SW480 (cell line): ENCODE results near the gene UQCRC2.
"Not testable (repeated sequence)": the region's sequence is repeated elsewhere in the genome, so short reads cannot be mapped to it uniquely, and the experiment has no call there.

Experiments
- DNase-seq: peaks from one replicate; pipeline ENCODE4 v3.0.0-alpha.2; 2016; ENCODE audit warnings: low spot score

Gene UQCRC2

DNA sequence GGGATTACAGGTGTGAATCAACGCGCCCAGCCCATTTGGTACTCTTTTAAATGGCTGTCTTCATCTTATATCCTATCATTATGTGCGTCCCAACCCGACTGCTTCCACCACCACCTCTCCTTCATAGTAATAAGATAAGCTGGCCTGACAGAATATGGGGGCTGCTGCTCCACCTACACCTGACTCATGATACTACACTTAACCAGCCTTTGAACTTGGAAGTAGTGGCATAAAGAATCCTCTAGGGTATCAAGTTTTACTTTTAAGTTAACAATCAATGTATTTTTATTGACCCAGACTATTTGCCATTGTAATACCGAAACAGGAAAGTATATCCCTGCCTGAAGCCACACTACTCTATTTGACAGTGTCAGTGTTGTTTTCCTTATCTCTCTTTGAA, 28.9 kb downstream of the UQCRC2 start:
- DNase-seq: no peak

DNA sequence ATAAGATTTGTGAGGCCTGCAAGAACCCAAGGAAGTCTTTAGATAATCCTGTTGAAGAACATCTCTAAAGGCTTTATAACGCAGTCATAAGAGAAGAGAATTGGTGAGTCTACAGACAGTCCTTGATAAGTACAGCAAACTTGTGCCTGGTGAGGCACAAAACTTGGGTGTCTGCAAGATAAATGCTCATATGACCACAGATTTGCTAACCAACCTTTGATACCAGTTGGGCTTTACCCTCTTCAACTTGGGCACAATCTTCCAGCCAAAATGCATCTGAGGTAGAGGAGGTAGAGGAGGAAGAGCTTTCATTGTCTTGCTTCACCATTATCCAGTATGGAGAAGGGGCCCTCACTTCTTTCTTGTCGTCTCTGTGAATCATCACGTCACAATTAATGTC, 30.9 kb downstream of the UQCRC2 start:
- DNase-seq: no peak

GRCh38 chr16:21985524-21985923, 32.4 kb downstream of the UQCRC2 start:
- no peak for DNase-seq

- no peak for DNase-seq
Measured at GRCh38 chr16:21986692-21987246, 33.6 kb downstream of the UQCRC2 start.

DNA sequence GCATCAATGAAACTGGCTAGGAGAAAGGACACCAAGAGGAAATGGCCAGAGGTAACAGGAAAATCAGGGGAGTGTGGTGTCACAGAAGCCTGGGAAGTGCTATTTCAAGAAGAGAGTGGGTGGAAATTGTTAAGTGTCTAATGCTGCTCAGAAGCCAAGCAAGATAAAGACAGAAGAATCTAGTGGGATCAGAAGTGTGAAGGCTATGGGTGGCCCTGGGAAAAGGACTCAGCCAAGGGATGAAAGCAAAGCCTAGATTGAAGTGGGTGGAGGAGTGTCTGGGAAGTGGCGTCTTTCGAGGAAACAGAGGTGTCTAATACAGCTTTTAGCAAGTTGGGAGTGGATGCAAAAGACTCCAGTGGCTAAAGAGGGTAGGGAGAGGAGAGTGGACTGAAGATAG, 34.3 kb downstream of the UQCRC2 start:
- no peak for DNase-seq

GRCh38 chr16:21989133-21989532, 36.0 kb downstream of the UQCRC2 start:
- no peak for DNase-seq

- no peak for DNase-seq
Measured at GRCh38 chr16:21989751-21990150, 36.6 kb downstream of the UQCRC2 start.

- DNase-seq: no peak
Measured at GRCh38 chr16:21990381-21990944, 37.3 kb downstream of the UQCRC2 start.

DNA sequence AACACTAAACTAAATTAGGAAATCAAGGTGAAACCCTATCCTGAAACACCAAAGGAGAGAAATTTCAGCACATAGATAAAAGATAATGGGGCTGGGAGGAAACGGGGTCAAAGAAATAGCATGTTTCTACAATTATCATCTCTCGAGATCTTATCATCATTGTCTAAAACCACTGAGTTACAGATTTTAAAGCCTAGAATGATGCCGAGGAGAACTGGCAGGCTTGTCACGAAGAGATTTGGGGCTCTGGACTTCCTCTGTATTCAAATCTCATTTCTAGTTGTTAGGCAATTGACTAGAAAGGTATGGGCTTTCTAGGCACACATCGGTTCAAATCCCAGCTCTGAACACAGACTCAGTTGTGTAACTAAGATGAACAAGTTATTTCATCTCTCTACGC, 38.5 kb downstream of the UQCRC2 start:
- no peak for DNase-seq

GRCh38 chr16:21994856-21995465, 41.8 kb downstream of the UQCRC2 start:
- no peak for DNase-seq

- no peak for DNase-seq
Measured at GRCh38 chr16:21996923-21997696, 43.9 kb downstream of the UQCRC2 start.

DNA sequence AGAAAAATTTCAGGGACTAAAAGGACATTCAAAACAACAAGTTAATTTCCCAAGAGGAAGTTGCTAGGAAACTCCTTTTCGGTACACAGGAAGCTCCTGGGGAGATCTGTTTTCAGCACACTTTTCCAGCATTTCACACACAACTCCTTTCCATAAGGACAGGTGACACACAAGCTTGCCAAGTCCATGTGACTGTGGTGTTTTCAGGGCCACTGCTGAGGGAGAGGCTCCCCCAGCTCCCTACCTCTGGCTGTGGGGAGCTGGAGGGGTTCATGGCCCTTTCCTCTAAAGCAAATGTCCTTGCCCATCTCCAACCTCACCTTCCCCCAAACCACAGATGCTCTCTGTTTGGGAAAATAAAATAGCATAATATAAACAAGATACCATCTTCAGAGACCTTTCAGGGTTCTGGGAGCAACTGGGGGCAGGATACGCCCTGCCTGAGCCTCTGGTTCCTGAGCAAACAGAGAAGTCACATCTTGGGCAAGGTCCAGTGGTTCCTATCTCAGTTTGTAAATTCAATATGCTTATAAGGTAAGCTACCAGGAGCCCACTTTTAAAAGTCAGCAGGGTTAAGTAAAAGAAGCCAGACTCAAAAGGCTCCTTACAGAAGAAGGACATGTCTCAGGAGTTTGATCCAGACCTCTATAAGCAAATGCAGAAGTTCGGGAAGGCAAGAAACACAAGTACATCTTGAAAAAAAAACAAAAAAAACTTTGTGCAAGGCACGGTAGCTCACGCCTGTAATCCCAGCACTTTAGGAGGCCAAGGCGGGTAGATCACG, 44.7 kb downstream of the UQCRC2 start:
- DNase-seq: no peak

GRCh38 chr16:22001591-22001990, 48.4 kb downstream of the UQCRC2 start:
- DNase-seq: no peak

DNA sequence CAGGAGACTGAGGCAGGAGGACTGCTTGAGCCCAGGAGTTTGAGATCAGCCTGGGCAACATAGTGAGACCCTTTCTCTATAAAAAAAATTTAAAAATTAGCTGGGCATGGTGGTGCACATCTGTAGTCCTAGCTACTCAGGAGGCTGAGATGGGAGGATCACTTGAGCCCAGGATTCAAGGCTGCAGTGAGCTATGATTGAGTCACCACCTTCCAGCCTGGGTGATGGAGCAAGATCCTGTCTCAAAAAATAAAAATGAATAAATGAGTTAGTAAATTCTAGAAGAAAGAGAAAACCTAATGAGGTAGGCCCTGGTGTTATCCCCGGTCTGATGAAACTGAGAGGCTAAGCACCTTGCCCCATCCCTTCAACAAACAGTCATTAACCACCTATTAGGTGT, 48.9 kb downstream of the UQCRC2 start:
- not testable (repeated sequence) for DNase-seq

- no peak for DNase-seq
Measured at GRCh38 chr16:22003195-22003594, 50.0 kb downstream of the UQCRC2 start.

DNA sequence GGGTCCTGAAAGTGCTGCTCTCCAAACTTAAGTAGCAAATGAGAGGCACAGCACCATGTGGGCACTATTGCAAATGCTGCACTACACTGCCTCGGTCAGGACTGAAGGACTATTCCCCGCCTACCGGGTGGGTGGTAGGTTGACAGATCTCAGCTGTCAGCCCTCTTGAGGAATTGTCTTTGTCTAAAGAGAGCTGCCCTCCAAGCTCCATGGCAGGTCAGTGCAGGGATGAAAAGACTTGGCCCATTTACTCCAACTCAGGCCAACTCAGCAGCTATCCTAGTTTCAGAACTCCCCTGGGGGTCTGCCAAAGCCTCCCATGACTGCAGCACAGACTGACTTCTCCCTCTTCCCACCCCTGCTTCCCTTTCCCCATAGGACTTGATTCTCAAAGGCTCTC, 51.2 kb downstream of the UQCRC2 start:
- no peak for DNase-seq

DNA sequence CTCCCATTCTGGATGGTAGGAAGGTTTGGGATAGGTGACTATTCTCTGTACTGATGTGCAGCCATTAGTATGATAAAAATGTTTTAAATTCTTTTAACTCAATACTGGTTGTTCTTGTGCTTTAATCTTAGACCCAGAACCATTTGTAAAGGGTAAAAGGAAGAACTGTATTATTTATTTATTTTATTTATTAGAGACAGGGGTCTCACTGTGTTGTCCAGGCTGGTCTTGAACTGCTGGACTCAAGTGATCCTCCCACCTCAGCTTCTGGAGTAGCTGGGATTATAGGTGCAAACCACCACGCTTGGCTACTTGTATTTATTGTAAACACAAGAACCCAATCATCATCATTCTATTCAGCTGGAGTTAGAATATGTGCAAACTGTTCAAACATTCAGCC, 52.6 kb downstream of the UQCRC2 start:
- DNase-seq: no peak

GRCh38 chr16:22006636-22007035, 53.5 kb downstream of the UQCRC2 start:
- DNase-seq: no peak

- no peak for DNase-seq
Measured at GRCh38 chr16:22007159-22007508, 54.0 kb downstream of the UQCRC2 start.

DNA sequence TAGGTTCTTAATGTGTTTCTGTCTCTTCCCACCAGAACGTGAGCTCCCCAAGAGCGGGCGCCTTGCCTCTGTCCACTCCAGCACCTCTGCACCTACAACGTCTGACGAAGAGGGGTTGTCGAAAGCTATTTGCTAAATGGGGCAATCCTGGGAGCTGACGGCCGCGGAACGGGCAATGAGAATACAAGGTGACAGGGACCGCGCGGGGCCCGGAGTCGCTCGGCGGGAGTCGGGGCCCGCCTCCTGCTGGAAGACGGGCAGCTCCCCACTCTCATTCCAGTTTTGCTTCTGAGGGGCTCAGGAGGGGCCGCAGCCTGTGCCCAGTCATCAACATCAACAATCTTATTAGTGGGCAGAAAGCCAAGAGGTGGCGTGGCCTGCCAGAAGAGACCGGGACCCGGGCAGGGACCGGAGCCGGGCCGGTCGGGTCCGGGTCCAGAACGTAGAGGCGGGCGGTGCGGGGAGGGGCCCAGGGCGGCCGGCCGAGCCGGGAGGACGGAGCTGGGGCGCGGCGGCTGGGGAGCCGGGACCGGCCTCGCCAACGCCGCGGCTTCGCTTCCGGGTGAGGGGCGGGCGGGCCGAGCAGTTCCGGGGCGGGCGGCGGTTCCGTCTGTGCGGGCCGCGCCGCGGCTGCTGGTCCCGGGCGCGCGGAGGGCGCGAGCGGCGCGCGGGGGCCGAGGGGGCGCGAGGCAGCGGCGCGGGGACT, 54.5 kb downstream of the UQCRC2 start, which contains the start of gene MOSMO:
Gene MOSMO (plus strand): TSS at position 603 of the 706 bp plus-strand sequence. CDS start 191 bp downstream, outside the sequence.
- DNase-seq: peak; percentile 52

DNA sequence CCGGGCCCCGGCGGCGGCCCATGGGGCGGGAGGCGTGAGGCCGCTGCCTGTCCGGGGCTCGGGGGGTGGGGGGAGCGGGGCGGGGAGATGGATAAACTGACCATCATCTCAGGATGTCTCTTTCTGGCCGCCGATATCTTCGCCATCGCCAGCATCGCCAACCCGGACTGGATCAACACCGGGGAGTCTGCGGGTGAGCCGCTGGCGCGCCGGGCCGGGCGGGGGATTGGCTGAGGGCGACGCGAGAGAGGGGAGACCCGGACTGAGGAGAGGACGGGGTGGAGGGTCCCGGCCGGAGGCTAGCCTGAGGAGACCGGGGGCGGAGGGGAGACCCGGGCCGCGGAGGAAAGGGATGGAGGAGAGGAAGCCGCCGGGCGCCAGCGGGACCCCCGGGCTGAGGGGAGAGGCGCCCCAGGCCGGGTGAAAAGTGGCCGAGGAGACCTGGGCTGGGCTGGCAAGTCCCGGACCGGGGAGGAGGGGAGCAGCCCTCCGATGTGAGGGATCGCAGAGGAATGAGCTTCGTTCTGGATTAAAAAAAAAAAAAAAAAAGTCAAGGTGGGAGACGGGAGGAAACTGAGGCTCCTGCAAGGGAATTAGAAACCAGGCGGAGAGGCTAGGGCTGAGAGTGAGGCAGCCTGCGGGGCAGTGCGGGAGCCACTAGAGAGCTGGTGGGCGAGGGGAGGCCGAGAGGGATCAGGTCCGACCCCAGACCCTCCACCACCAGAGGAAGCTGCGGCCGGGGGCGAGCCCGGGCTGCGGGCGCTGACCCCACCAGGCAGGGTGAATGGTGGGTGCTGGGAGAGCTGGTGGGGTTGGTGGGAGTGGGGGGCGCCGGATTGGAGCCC, 55.3 kb downstream of the UQCRC2 start:
- DNase-seq: peak; percentile 28
